H1 (cell line): ENCODE data around the gene WDR43. TPM values are rescaled to one million over a fixed set of nuclear protein-coding genes. Genes with fewer than 3 reads are reported as not detected.

Experiments used
- ATF3 ChIP-seq: IDR thresholded peaks from 2 replicates; pipeline ENCODE4 v1.6.1; 2011; ENCODE audit warnings: low read depth, mild to moderate bottlenecking, low read length; ENCODE audit not compliant: insufficient read depth
- CHD1 ChIP-seq: IDR thresholded peaks from 2 replicates; pipeline ENCODE4 v1.6.1; 2012; ENCODE audit warnings: low read depth, low read length, improper control_type of control experiment
- CHD7 ChIP-seq: fragments of 300-600 bp; sonication (generic); IDR thresholded peaks from 2 replicates; pipeline ENCODE4 v1.7.1; 2012; ENCODE audit warnings: low read length, moderate library complexity, mild to moderate bottlenecking, inconsistent platforms; ENCODE audit not compliant: insufficient replicate concordance
- EZH2 ChIP-seq: fragments of 200-600 bp; sonication (generic); IDR thresholded peaks from 2 replicates; pipeline ENCODE4 v1.7.1; 2012; ENCODE audit warnings: low read depth, mild to moderate bottlenecking, moderate library complexity, low read length, inconsistent platforms; ENCODE audit not compliant: severe bottlenecking
- KDM1A ChIP-seq: fragments of 200-600, 300-600 bp; sonication (generic); IDR thresholded peaks from 2 replicates; pipeline ENCODE4 v1.7.1; 2016; ENCODE audit warnings: mild to moderate bottlenecking, low read length, borderline replicate concordance
- POLR2AphosphoS5 ChIP-seq: IDR thresholded peaks from 2 replicates; pipeline ENCODE4 v1.6.1; 2011; ENCODE audit warnings: low read depth, low read length
- RFX5 ChIP-seq: IDR thresholded peaks from 2 replicates; pipeline ENCODE4 v1.6.1; 2011; ENCODE audit warnings: low read depth, low read length, improper control_type of control experiment, borderline replicate concordance
- SP1 ChIP-seq: IDR thresholded peaks from 2 replicates; pipeline ENCODE4 v1.6.1; 2011; ENCODE audit warnings: low read depth, low read length
- polyA plus RNA-seq, 7 experiments: library from polyadenylated mRNA; depleted of rRNA in 3 of 7; stranded (reverse) in 5 of 7; unstranded in 2 of 7; fragments of >200 nt in 5 of 7; fragments of 200-250 nt in 2 of 7; gene quantifications; 1 replicate in 5 of 7; 2 replicates in 1 of 7; 4 replicates in 1 of 7; pipeline versions ENCODE4 v1.2.1 to v1.2.3, GENCODE V29; 2011 to 2013; ENCODE audit warnings: missing spikeins in 2 of 7, mixed read lengths in 2 of 7
- total RNA-seq: library from RNA; stranded (reverse); fragmentation: NEBNext Ultra II Directional; extraction: Animal tissue kit (Norgen Biotek cat#: 25700); gene quantifications from 2 replicates; pipeline ENCODE4 v1.2.1, GENCODE V29; 2021

The WDR43 gene
- total and polyA plus RNA-seq, 2 of the 8 experiments (the other 6 are each of a cell fraction or from before 2014, with no cell fraction given), result 57.8 to 142 TPM

- TF ChIP-seq CHD7, result no peak
- TF ChIP-seq RFX5, result no peak
- no peak for TF ChIP-seq SP1
- no peak for TF ChIP-seq KDM1A
- no peak for TF ChIP-seq CHD1
- no peak for TF ChIP-seq EZH2
- TF ChIP-seq ATF3, result no peak
- no peak for TF ChIP-seq POLR2AphosphoS5
Observed at GRCh38 chr2:28960401-28960800, 65.9 kb downstream of the WDR43 start (continued).
